Spleen (tissue), 11 donors: ENCODE data around the gene ASB10. TPM values are rescaled to one million over a fixed set of nuclear protein-coding genes. Genes with fewer than 3 reads are reported as not detected.

Experiments
- DNase-seq: peaks from one replicate; pipeline ENCODE4 v3.0.0-alpha.2; 2020
- H3K27ac ChIP-seq, 8 donors: fragments of 200-600 bp; sonication (generic) in 7 of 8; 1 replicate in 4 of 8; 2 replicates in 4 of 8; pipeline versions ENCODE4 v1.5.0 to v1.8.0; 2016 to 2021; ENCODE audit warnings: inconsistent platforms in 4 of 8, mild to moderate bottlenecking in 4 of 8, moderate library complexity in 1 of 8
- H3K27me3 ChIP-seq, 7 donors: fragments of 200-600 bp; sonication (generic) in 6 of 7; replicated peaks in 1 of 7; 1 replicate in 4 of 7; 2 replicates in 3 of 7; pipeline versions ENCODE4 v1.5.0 to v1.8.0; 2016 to 2021; ENCODE audit warnings: inconsistent platforms in 3 of 7, mild to moderate bottlenecking in 1 of 7
- H3K36me3 ChIP-seq, 6 donors: fragments of 200-600 bp; sonication (generic) in 5 of 6; 1 replicate in 4 of 6; 2 replicates in 2 of 6; pipeline versions ENCODE4 v1.5.0 to v1.8.0; 2016 to 2021; ENCODE audit warnings: inconsistent platforms in 2 of 6
- H3K4me1 ChIP-seq, 6 donors: fragments of 200-600 bp; sonication (generic) in 5 of 6; 1 replicate in 3 of 6; 2 replicates in 3 of 6; pipeline versions ENCODE4 v1.5.0 to v1.8.0; 2016 to 2021; ENCODE audit warnings: inconsistent platforms in 3 of 6
- H3K4me3 ChIP-seq, 8 donors: fragments of 200-600 bp; sonication (generic) in 7 of 8; 1 replicate in 4 of 8; 2 replicates in 4 of 8; pipeline versions ENCODE4 v1.5.0 to v1.8.0; 2016 to 2021; ENCODE audit warnings: inconsistent platforms in 4 of 8, mild to moderate bottlenecking in 4 of 8, moderate library complexity in 2 of 8
- H3K9me3 ChIP-seq, 8 donors: fragments of 200-600 bp; sonication (generic) in 7 of 8; 1 replicate in 4 of 8; 2 replicates in 4 of 8; pipeline versions ENCODE4 v1.5.0 to v1.8.0; 2016 to 2021; ENCODE audit warnings: inconsistent platforms in 4 of 8
- CTCF ChIP-seq, 11 experiments: fragments of 200-600 bp in 7 of 11; fragments of 450-650 bp in 4 of 11; sonication (generic) in 4 of 11; IDR thresholded peaks in 8 of 11; conservative IDR thresholded peaks in 3 of 11; 1 replicate in 7 of 11; 2 replicates in 4 of 11; pipeline versions ENCODE4 v1.4.0 to v1.8.0; 2016 to 2021; ENCODE audit warnings: antibody characterized with exemption in 11 of 11, inconsistent platforms in 4 of 11, mild to moderate bottlenecking in 1 of 11
- POLR2A ChIP-seq, 3 donors: fragments of 450-650 bp; IDR thresholded peaks; one replicate each; pipeline ENCODE4 v1.5.1; 2017; ENCODE audit warnings: antibody characterized with exemption in 3 of 3, mild to moderate bottlenecking in 1 of 3
- POLR2AphosphoS5 ChIP-seq, 3 donors: sonication (generic); formaldehyde crosslinking; IDR thresholded peaks; one replicate each; pipeline ENCODE4 v1.5.1; 2017; ENCODE audit warnings: antibody characterized with exemption in 3 of 3
- WGBS, 5 donors: extraction: QIAGEN DNeasy Blood & Tissue Kit in 3 of 5; methylation state at CpG; one replicate each; pipeline versions ENCODE4 v1.1.5 to v1.1.7; 2013 to 2018; 5-methylcytosine and 5-hydroxymethylcytosine counted together
- intact Hi-C: fragments of 100-400 bp; cut with DNase I; formaldehyde crosslinking; loops from one replicate; pipeline ENCODE4 v1.15.0; 2023; ENCODE audit warnings: low total_unique reads
- polyA plus RNA-seq, 3 donors: library from polyadenylated mRNA; stranded (reverse); fragments of 200-250 nt; gene quantifications; one replicate each; pipeline ENCODE4 v1.2.1, GENCODE V29; 2013
- total RNA-seq, 7 donors: library from RNA; depleted of rRNA in 3 of 7; stranded (reverse); fragments of >200 nt in 3 of 7; fragmentation: NEBNext Ultra II Directional in 4 of 7; extraction: Animal tissue kit (Norgen Biotek cat#: 25700) in 4 of 7; gene quantifications; one replicate each; pipeline versions ENCODE4 v1.1.0 to v1.2.1, GENCODE V29; 2016 to 2021
- donor health status: healthy with polysubstance abuse.
- donor health status: DM: no; HTN: no; CAD: no; lungs with moderate emphysema.
- donor health status: DM: no; HTN: no; CAD: no.
- donor health status: Bipolar disorder and iron deficiency.
- donor health status: healthy.
- donor health status: DM: no; HTN: no; CAD: no.
- donor health status: DM: yes; HTN: yes; CAD: no.

Gene ASB10
- total and polyA plus RNA-seq, 10 donors: not detected

- TF ChIP-seq CTCF (IDR thresholded peaks at IDR 0.05 in 8 of 11, conservative IDR thresholded peaks at IDR 0.05 in 3 of 11) (no peak), POLR2A (IDR thresholded peaks at IDR 0.05) (no peak), POLR2AphosphoS5 (IDR thresholded peaks at IDR 0.05) (no peak)
- H3K4me1 ChIP-seq: peaks cover 0 to 5% (median 0%) of the 10 kb centered on the region in 6 donors
- H3K27ac ChIP-seq: no peak overlapping the region
- H3K9me3 ChIP-seq: no peaks in the 10 kb centered on the region
- no peak for DNase-seq
- H3K36me3 ChIP-seq: peaks cover 0 to 96% (median 47%) of the 10 kb centered on the region in 6 donors
- H3K4me3 ChIP-seq: no peak overlapping the region
- H3K27me3 ChIP-seq: no peaks in the 10 kb centered on the region
- WGBS, 5 donors: 88 to 92% (median 91%) methylated on average over 9 to 28 of the region's 28 CpGs
- intact Hi-C loops: loop anchor here (5.0 to 10.0 kb wide), 2 partner anchors 43 to 175 kb away; no protein-coding TSS in a partner anchor
Observed at GRCh38 chr7:151129117-151129959, 57.7 kb downstream of the ASB10 start.

- Histone ChIP-seq H3K36me3 (peaks cover 0 to 94% (median 44%) of the 10 kb centered on the region in 6 donors), H3K27me3 (no peaks in the 10 kb centered on the region), H3K4me1 (peaks cover 0 to 10% (median 2%) of the 10 kb centered on the region in 6 donors), H3K4me3 (no peak overlapping the region), H3K27ac (no peak overlapping the region), H3K9me3 (no peaks in the 10 kb centered on the region)
- no peak for TF ChIP-seq POLR2A (IDR thresholded peaks at IDR 0.05)
- no peak for TF ChIP-seq CTCF (IDR thresholded peaks at IDR 0.05 in 8 of 11, conservative IDR thresholded peaks at IDR 0.05 in 3 of 11)
- no peak for TF ChIP-seq POLR2AphosphoS5 (IDR thresholded peaks at IDR 0.05)
- intact Hi-C loops: loop anchor here (5.0 to 10.0 kb wide), 2 partner anchors 44 to 176 kb away; no protein-coding TSS in a partner anchor
- no peak for DNase-seq
- 90 to 96% (median 93%) methylated on average over 6 to 8 of the region's 8 CpGs for WGBS, 5 donors
Observed at GRCh38 chr7:151128716-151129115, 58.3 kb downstream of the ASB10 start.

- Histone ChIP-seq H3K4me1 (peaks cover 0 to 10% (median 3%) of the 10 kb centered on the region in 6 donors), H3K36me3 (peaks cover 0 to 94% (median 42%) of the 10 kb centered on the region in 6 donors), H3K27ac (no peak overlapping the region), H3K4me3 (no peak overlapping the region), H3K27me3 (no peaks in the 10 kb centered on the region), H3K9me3 (no peaks in the 10 kb centered on the region)
- no peak for TF ChIP-seq CTCF (IDR thresholded peaks at IDR 0.05 in 8 of 11, conservative IDR thresholded peaks at IDR 0.05 in 3 of 11)
- TF ChIP-seq POLR2AphosphoS5 (IDR thresholded peaks at IDR 0.05): no peak
- no peak for TF ChIP-seq POLR2A (IDR thresholded peaks at IDR 0.05)
- no peak for DNase-seq
- 81 to 91% (median 83%) methylated on average over 14 of the region's 14 CpGs for WGBS, 5 donors
- intact Hi-C loops: loop anchor here (5.0 to 10.0 kb wide), 2 partner anchors 44 to 177 kb away; no protein-coding TSS in a partner anchor
Observed at GRCh38 chr7:151128144-151128543, 58.9 kb downstream of the ASB10 start.
